Measurements from ENCODE around the gene ARHGAP25.
"Not testable (repeated sequence)": the region's sequence is repeated elsewhere in the genome, so short reads cannot be mapped to it uniquely, and the experiment has no call there.

ARHGAP25 gene

DNA sequence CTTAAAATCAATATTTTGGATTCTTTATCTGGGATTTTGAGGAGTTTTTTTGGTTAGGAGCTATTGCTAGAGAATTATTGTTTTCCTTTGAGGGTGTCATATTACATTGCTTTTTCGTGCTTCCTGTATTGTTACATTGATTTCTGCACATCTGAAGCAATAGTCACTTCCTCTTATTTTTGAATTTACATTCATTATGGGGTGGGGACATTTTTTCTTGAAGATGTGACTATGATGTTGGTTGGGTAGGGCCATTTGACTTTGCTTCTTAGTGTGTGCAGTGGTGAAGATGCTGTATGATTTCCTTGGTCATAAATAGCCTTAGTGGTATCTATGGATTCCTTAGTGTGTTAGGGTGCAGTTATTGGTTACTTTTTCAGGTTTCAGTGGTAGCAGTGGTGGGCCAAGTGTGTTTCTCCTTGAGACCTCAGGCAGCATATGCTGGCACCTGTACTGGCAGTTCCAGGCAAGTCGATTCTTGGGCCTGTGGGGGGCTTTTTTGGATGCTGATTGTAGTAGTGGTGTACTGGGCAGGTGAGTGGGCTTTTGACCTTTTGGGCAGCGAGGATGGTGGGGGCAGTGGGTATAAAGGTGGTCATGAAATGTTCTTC, 61.8 kb downstream of the ARHGAP25 start:
- no peak for DNase-seq (ENCODE audit: low read depth)

DNA sequence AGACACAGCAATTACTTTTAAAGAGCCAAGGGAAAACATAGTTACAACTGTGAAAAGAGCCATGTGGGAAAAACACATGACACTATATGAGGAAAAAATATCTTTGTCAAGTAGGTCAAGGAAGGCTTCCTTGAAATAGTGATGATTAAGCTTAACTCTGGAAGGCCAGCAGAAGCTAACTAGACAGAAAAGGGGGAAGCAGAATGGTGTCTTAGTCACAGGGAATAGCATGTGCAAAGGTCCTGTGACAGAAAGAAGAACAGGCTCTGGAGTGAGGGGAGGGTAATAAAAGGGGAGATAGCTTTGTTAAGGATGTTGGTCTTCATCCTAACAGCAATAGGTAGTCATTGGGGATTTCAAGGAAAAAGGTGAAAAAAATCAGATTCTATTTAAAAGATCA, 64.0 kb downstream of the ARHGAP25 start:
- DNase-seq (ENCODE audit: low read depth): no peak

DNA sequence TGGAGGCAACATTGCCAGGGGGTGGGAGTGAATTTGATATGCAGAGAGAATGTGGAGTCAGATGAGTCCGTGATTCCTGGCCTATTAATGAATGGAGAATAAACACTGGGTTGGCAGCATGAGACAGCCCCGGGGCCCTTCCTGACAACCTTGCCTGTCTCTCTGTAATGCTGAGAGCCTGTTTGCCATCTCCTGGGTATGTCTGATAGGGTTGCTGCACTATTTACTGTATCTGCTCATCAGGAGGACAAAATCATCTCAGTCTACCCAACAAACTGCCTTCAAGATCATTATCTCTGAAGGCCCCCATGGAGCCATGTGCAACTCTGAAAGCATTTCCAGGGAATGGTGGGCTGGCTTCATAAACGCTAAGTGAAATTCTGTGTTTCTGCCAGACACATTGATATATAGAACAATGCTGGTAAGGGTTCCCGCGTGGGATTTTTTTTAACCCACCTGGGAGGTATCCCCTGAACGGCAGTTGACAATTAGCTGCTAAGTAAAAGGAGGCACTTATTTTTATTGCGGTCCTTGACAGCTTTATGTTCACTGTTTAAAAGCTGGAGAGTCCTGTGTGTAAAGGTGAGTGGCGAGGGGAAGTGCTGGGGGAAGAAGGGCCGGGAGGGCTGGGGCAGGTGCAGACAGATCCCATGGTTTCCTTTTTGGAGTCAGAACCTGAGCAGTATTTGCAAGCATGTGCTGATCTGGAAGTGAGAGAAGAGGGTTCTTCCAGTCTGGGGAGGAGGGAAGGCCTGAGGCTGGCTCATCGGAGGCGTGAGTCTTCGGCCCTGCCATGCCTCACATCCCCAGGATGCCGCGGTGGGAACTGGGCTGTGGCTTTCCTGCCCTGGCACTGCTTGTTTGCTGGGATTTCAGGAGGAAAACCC, 64.8 kb downstream of the ARHGAP25 start:
- DNase-seq (ENCODE audit: low read depth): no peak

DNA sequence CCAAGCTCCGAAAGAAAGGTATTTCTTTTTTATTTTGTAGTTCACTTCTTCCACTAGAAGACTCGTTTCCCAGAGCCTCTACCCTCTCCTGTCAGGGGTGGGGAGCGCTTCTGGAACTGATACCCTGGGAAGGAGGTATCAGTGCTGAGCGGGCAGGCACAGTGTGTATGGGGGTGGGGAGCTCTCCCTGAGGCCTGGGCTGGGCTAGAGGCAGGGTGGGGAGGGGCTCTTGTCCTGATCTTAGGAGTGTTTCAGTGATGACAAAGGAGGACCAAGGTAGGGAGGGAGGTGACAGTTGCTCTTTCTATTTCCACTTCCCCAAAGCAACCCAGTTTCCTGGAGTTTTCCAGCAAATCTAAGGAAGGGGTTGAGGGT, 65.4 kb downstream of the ARHGAP25 start:
- no peak for DNase-seq (ENCODE audit: low read depth)

DNA sequence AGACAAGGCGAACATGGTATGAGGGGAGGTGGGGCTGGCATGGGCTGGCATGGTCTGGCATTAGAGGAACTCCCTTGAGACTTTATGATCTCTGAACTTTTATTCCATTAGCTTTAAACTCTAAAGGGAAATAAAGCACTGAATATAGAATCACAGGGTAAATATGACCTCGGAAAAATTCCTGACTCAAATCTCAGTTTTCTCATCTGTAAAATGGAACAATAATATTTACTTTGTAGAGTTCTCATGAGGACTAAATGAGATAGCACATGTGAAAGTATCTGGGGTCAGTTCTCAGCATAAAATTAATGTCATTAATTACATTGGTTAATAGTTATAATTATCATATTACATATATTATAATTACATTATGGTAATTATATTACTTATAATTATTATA, 65.9 kb downstream of the ARHGAP25 start:
- DNase-seq (ENCODE audit: low read depth): no peak

DNA sequence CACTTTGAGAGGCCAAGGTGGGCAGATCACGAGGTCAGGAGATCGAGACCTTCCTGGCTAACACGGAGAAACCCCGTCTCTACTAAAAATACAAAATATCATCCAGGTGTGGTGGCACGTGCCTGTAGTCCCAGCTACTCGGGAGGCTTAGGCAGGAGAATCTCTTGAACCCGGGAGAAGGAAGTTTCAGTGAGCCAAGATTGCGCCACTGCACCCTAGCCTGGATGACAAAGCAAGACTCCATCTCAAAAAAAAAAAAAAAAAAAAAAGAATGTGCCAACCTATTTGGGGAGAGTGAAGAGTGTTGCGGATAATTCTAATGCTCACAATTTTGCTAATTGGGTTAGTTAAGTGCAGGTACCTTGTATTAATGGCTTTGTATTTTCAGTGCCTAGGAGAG, 67.5 kb downstream of the ARHGAP25 start:
- DNase-seq (ENCODE audit: low read depth): not testable (repeated sequence)

DNA sequence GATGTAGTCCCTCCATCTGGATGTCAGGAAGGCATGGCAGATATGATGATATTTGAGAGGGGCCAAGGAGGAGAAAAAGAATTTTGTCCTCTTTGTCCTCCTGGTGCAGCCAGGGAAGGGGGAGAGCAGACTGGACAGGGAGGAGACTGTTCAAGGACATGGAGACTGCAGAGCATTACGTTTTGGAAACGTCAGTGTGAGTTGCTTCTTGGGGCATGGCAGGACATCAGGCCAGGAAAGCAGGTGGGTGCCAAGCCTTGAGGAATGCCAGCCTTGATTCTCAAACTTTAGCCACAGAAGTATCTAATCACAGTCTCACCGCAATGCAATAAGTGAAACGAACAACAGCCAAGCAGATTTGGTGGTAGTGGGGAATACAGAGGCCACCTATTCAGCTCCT, 70.4 kb downstream of the ARHGAP25 start:
- DNase-seq (ENCODE audit: low read depth): no peak

DNA sequence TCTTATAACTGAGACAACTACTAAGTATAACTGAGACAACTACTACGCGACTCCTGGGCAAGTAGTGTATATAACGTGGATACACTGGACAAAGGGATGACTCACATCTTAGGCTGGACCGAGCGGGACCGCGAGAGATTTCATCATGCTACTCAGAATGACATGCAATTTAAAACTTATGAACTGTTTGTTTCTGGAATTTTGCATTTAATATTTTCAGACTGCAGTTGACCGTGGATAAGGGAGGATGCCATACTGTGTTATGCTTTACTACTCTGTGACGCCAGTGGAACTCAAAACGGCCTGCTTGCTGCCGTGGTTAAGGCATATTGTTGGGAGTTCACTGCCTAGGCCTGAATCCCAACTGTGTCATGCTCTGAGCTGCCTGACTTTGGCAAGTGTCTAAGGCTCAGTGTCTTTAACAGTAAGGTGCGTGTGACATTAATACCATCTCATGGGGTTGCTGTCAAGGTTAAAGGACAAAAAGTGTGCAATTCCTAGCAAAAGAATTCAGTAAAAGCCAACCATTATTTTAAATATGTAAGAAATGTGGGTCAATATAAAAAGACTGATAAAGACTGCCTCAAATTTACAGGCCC, 72.0 kb downstream of the ARHGAP25 start:
- DNase-seq (ENCODE audit: low read depth): no peak

DNA sequence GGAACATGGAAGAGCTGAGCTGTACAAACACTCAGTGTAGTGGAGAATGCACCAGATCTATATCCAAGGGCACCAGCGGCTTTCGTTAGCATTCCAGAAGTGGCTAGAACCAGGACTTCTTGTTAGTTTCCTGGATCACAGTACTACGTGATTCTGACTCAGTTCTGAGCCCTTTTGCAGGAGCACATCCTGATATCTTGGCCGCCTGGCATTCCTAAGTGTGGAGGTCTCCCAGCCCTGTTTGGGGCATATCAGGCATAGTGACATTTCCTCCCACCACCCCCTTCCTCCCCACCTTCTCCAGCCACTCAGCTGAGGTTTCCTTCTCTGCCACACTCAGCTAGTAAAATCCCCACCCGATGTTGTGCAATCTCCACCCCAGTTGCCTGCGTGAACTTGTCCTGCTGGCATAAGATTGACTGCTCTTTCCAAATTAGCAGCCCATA, 73.2 kb downstream of the ARHGAP25 start:
- DNase-seq (ENCODE audit: low read depth): no peak

DNA sequence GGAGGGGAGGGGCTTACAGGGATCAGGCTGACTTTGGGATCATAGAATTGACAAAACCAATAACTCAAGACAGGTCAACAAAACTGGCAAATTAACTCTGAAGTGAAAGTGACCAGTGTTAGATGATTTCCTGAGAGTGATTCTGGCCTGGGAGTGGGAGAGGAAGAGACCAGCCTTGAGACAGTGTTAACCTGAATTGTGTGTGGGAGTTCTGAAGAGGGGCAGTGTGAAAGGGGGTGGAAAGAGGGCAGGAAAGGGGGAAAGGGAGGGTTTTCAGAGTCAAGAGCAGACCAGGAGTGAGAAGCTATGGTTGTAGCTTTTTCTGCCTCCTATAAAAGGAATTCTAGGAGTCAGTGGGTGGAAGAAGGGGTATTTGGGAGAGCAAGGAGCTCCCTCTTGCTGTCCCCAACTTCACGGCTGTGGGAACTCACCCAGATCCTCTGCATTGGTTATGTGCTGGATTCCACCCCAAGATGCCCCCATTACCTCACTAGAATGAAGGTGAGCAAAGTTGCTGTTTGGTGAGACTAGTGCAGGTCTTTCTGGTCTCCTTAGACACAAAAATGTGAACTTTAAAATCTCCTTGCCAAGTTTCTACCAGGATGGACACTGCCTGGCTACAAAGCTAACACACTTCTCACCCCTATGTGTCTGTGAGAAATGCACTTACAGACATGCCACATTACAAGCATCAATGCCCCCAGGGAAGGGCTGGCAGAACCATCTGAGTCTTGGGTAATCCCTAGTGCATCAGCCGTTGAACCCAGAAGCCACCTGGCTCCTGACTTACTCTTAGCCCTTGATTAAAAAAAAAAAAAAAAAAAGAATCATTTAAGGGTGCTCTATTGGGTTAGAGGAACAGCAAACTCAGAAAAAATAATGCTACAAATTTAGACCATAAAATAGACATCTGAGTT, 75.0 kb downstream of the ARHGAP25 start:
- DNase-seq (ENCODE audit: low read depth): no peak

DNA sequence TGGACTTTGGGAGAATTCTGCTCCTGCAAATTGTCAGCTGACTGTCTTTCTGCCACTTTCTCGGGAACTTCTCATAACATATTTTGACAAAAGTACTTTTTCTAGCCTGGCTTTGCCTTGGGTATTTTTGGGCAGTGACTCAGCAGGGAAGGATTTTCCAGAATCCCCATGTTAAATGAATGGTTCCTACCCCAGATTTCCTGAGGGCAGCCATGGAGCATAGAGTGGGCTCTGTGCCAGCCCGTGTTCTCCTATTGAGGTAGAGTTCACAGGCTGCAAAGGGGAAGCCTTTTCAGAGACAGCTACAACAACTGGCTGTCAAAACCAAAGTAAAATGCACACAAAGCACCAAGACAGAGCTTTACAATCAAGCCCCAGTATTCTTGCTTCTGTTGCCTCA, 76.8 kb downstream of the ARHGAP25 start:
- DNase-seq (ENCODE audit: low read depth): no peak

DNA sequence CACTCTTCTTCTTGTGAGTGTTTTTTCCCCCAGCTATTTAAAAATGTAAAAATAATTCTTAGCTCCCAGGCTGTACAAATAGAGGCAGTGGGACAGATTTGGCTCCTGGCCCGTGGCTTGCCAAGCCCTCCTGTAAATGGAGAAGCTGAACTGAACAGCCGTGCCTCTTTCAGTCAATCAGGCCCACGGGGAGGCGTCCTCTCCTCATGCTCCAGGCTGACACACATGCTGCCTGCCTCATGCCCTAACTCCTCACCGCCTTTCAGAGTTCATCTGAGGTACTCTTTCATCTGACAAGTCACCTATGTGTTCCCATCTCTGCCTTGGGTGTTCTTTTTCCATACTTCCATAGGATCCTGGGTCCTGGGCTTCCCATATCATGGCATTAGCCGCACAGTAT, 77.6 kb downstream of the ARHGAP25 start:
- no peak for DNase-seq (ENCODE audit: low read depth)

DNA sequence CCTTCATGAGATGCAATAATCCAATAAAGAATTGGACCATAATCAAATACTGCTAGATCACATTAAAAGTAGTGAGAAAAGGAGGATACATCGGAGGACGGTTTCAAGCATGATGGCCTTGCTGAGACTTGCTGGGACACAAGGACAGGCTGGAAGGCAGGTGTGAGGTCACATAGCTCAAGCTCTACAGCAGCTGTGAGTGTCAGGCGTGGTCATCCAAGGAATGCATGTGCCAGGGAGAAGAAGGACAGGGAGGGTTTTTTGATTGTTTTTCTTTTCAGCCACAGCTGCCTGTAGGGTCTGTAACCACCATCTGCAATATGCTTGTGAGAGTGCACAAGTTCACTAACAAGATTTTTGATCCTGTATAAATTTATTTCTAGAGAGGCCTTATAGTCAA, 79.0 kb downstream of the ARHGAP25 start:
- DNase-seq (ENCODE audit: low read depth): no peak

DNA sequence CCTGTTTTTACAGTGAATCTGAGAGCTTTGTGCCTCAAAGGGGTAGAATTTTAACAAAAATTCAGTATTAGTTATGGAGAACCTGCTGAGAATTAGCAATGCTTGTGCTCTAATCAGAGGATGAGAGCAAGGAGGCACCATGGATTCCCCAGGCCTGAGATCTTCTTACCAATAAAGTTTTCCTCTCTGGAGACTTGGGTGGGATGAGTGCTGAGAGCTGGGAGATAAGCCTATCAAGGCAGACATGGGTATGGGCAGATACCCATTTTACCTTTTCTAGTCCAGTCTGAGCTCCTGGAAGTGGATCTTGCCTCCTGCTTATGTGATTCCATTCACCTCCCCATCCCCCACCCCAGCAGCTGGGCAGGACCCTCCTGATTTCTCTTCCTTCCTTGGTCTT, 82.7 kb downstream of the ARHGAP25 start:
- no peak for DNase-seq (ENCODE audit: low read depth)

DNA sequence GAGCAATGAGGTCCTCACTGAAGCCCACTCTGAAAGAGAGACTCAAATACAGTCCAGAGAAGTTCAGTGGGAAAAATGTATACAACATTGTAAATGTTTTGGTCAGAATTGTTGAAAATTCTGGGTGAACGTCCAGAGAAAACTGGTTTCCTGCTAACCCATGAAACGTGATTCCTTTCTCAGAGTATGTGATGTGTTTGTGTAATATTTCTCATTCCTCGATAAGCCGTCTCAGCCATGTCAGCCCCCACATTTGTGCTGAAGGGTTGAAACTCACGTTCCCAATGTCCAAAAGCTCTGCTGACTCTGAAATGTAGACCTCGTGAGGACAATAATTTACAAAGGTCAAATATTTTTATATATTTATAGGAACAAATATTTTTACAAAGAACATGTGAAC, 84.9 kb downstream of the ARHGAP25 start:
- no peak for DNase-seq (ENCODE audit: low read depth)

DNA sequence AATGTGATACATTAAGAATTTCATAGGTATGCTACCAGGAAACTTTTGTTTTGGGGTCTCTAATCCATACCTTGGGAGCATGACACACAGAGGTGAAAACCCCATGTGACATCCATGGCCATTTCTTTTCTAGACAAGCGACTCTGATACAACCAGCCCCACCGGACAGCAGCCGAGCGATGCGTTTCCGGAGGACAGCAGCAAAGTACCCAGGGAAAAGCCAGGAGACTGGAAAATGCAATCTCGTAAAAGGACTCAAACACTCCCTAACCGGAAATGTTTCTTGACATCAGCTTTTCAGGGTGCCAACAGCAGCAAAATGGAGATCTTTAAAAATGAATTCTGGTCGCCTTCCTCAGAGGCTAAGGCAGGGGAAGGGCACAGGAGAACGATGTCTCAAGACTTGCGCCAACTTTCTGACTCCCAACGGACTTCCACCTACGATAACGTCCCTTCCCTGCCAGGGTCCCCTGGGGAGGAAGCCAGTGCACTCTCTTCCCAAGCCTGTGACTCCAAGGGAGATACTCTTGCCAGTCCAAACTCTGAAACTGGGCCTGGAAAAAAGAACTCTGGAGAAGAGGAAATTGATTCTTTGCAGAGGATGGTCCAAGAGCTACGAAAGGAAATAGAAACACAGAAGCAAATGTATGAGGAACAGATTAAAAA, 87.7 kb downstream of the ARHGAP25 start:
- DNase-seq (ENCODE audit: low read depth): no peak

DNA sequence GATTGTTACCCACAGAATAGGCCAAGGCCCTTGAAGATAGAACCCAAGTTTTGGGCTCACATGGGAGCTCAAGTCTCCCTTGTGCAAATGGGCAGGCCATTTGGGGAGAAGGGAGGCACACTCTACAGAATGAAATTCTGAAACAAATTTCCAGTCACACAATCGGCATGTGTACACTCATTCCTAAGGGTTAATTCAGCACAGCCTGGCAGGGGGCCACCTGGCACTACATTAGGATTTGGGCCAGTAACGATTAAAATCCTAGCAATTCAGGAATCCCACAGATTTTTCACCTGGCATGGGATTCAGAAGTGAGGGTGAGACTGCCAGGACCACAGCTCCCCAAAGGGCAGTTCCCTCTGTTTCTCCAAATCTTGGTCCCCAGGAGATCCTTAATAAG, 90.2 kb downstream of the ARHGAP25 start:
- DNase-seq (ENCODE audit: low read depth): no peak

DNA sequence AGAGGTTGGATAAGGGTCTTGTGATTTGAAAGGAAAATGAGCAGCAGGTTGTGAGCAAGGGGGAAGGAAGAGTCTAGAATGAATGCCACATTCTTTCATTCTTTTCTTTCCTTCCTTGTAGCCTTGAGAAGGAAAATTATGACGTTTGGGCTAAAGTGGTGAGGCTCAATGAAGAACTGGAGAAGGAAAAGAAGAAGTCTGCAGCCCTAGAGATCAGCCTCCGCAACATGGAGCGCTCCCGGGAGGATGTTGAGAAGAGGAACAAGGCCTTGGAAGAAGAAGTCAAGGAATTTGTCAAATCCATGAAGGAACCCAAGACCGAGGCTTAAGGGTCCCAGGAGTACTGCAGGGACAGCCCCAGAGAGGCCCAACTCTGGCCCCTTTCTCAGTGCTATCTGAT, 91.3 kb downstream of the ARHGAP25 start:
- DNase-seq (ENCODE audit: low read depth): no peak

DNA sequence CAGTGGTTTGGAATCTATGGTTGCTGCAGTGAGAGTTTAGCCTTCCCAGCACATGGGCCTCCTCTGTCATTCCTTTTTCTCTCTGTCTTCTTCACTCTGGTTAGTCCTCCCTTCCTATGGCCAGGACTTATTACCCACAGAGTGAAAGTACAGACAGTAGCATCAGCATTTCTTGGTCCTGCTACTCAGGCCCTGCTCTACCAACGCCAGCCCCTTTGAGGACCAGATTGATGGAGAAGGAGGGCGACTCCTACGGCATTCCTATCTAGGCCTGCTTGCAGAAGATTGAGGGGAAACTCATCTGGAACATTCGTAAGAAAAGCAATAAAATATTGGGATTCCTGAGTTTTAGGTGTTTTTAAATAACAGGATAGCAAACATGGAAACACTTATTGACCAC, 93.1 kb downstream of the ARHGAP25 start:
- no peak for DNase-seq (ENCODE audit: low read depth)

DNA sequence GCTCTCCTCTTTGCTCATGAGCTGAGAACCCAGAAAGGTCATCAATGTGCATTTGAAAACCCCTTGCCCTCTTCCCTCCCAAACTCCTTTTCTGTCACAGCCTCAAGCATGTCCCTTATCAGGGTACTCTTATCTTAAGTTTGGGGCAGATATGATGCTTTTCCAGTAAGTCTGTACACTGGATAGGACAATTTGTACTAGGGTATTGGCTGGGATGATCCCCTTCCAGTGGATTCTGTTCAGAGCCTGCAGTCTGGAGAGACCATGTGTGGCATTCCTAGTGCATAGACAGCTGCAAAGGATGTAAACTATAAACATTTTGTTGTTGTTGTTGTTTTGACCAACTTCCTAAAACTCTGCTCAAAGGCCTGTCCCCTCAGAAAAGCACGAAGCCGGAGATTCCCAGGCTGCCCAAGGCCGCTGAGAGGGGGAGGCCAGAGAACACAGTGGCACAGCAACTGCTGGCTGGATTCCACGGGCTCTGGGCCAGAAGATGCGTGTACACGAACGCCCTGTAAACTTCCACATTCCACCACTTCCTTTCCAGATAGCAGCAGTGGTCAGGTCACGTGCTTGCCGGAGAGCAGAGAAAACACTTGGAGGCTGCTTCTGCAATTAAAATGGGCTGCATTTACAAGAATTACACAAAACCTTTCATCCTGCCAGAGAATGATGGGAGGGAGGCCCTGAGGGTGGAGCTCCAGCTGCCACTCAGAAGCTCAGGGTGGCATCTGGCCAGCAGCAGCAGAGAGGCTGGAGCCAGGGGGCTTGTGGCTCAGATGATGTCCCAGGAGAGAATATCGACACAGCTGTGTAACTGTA, 94.5 kb downstream of the ARHGAP25 start:
- peak; percentile 34 for DNase-seq (ENCODE audit: low read depth)

DNA sequence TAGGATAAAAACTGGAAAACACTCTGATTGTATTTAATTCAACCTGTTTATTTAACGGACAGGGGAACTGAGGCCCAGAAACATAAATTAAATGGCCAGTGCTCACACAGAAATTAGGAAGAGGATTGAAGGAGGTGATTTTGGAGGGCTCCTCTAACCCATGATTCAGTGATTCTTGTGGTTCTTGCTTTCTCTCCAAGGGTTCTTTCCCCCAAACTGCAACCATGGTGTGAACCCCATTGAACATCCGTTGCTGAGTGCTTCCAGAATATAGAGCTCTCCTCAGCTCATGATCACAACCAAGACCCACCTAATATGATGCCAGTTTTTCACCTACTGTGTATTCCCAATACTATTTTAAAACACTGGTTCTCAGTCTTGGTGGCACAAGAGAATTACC, 95.1 kb downstream of the ARHGAP25 start:
- DNase-seq (ENCODE audit: low read depth): no peak

Data from activated T-cell treated with anti-CD3 and anti-CD28 coated beads for 1 hour (primary cell).